ENCODE results near the gene REL.
"Not testable (repeated sequence)": the region's sequence is repeated elsewhere in the genome, so short reads cannot be mapped to it uniquely, and the experiment has no call there.

The REL gene

DNA sequence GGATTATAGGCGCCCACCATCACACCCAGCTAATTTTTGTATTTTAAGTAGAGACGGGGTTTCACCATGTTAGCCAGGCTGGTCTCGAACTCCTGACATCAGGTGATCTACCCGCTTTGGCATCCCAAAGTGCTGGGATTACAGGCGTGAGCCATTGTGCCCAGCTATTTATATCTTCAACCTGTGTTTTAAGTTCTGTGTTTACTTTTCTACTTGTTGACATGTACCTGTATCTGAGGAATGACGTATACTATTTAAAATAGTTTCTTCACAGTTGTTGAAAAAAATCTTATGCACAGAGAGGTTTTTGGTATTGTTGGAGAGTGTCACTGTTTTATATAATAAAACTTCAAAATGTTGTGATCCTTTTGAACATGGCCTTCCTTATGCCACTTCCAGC is 19.9 kb downstream of the REL start:
- not testable (repeated sequence) for DNase-seq; H3K4me2 ChIP-seq (ENCODE audit: low read length); H2AFZ ChIP-seq (ENCODE audit: insufficient read depth, low read length, poor library complexity); H3K27ac ChIP-seq (ENCODE audit: low read depth, low read length); H3K4ac ChIP-seq (ENCODE audit: low read depth, low read length); H3K27me3 ChIP-seq (ENCODE audit: insufficient read depth, low read length); H2AK5ac ChIP-seq (ENCODE audit: low read length); H4K12ac ChIP-seq (ENCODE audit: low read depth, low read length); H4K91ac ChIP-seq (ENCODE audit: low read depth, low read length); H3K79me2 ChIP-seq (ENCODE audit: control insufficient read depth, insufficient read depth, low read length, poor library complexity); H3K4me1 ChIP-seq (ENCODE audit: control insufficient read depth in 1 of 2, insufficient read depth in 2 of 2, low read length in 2 of 2); H3K4me3 ChIP-seq (ENCODE audit: low read depth, low read length); H3K79me1 ChIP-seq (ENCODE audit: low read length); H3K14ac ChIP-seq (ENCODE audit: low read length); H2BK5ac ChIP-seq (ENCODE audit: low read depth, low read length, poor library complexity); H3K18ac ChIP-seq (ENCODE audit: low read length); H2BK12ac ChIP-seq (ENCODE audit: low read length); H3K9me3 ChIP-seq (ENCODE audit: insufficient read depth, low read depth, low read length); H3K9ac ChIP-seq (ENCODE audit: low read length); H2BK120ac ChIP-seq (ENCODE audit: insufficient read depth, low read length, poor library complexity); H3K36me3 ChIP-seq (ENCODE audit: control insufficient read depth in 1 of 2, insufficient read depth in 2 of 2, low read length in 2 of 2); H3K23ac ChIP-seq (ENCODE audit: low read length); H4K8ac ChIP-seq (ENCODE audit: low read depth, low read length)
- no CpG with 5 or more reads among the region's 6 CpGs for WGBS (ENCODE audit: extremely low coverage, insufficient coverage, insufficient read length)

DNA sequence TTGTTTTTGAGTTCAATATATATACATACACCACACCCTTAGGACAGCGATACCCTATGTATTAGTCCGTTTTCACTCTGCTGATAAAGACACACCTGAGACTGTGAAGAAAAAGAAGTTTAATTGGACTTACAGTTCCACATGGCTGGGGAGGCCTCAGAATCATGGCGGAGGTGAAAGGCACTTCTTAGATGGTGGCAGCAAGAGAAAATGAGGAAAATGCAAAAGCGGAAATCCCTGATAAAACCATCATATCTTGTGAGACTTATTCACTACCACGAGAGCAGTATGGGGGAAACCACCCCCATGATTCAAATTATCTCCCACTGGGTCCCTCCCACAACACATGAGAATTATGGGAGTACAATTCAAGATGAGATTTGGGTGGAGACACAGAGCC is 24.5 kb downstream of the REL start:
- H2BK12ac ChIP-seq (ENCODE audit: low read length); H3K4me2 ChIP-seq (ENCODE audit: low read length); H2BK120ac ChIP-seq (ENCODE audit: insufficient read depth, low read length, poor library complexity); H3K9me3 ChIP-seq (ENCODE audit: insufficient read depth, low read depth, low read length); H3K36me3 ChIP-seq (ENCODE audit: control insufficient read depth in 1 of 2, insufficient read depth in 2 of 2, low read length in 2 of 2); H2AK5ac ChIP-seq (ENCODE audit: low read length); H2AFZ ChIP-seq (ENCODE audit: insufficient read depth, low read length, poor library complexity); H3K4ac ChIP-seq (ENCODE audit: low read depth, low read length); H4K12ac ChIP-seq (ENCODE audit: low read depth, low read length); H3K18ac ChIP-seq (ENCODE audit: low read length); H3K14ac ChIP-seq (ENCODE audit: low read length); H3K27me3 ChIP-seq (ENCODE audit: insufficient read depth, low read length); H3K4me1 ChIP-seq (ENCODE audit: control insufficient read depth in 1 of 2, insufficient read depth in 2 of 2, low read length in 2 of 2); DNase-seq; H2BK5ac ChIP-seq (ENCODE audit: low read depth, low read length, poor library complexity); H3K79me1 ChIP-seq (ENCODE audit: low read length); H3K27ac ChIP-seq (ENCODE audit: low read depth, low read length); H4K91ac ChIP-seq (ENCODE audit: low read depth, low read length); H4K8ac ChIP-seq (ENCODE audit: low read depth, low read length); H3K79me2 ChIP-seq (ENCODE audit: control insufficient read depth, insufficient read depth, low read length, poor library complexity); H3K4me3 ChIP-seq (ENCODE audit: low read depth, low read length); H3K23ac ChIP-seq (ENCODE audit: low read length); H3K9ac ChIP-seq (ENCODE audit: low read length): not testable (repeated sequence)
- WGBS (ENCODE audit: extremely low coverage, insufficient coverage, insufficient read length), result no CpG with 5 or more reads among the region's 5 CpGs

DNA sequence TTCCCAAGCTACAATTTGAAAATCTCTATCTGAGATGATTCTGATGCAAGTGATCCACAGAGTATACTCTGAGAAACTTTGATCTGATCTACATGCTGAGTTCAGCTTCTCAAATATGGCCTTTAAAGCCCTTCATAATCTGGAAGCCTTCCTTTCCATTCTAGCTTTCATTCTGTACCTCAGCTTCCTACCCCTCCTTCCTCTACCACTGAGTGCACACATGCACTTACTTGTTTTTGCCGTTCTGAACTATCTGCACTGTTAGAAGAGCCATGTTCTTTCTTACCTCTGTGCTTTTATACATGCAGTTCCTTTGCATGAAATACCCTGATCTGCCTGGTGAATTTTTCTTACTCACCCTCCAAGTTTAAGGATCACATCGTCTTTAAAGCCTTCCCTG is 25.0 kb downstream of the REL start:
- Histone ChIP-seq H3K4me2 (ENCODE audit: low read length) (no peak overlapping the region), H2BK12ac (ENCODE audit: low read length) (no peak overlapping the region), H4K12ac (ENCODE audit: low read depth, low read length) (no peak overlapping the region), H3K79me2 (ENCODE audit: control insufficient read depth, insufficient read depth, low read length, poor library complexity) (no peaks in the 10 kb centered on the region), H3K27ac (ENCODE audit: low read depth, low read length) (no peak overlapping the region), H2BK5ac (ENCODE audit: low read depth, low read length, poor library complexity) (no peak overlapping the region), H3K9me3 (ENCODE audit: insufficient read depth, low read depth, low read length) (no peaks in the 10 kb centered on the region), H3K14ac (ENCODE audit: low read length) (no peak overlapping the region), H2BK120ac (ENCODE audit: insufficient read depth, low read length, poor library complexity) (no peak overlapping the region), H4K8ac (ENCODE audit: low read depth, low read length) (no peak overlapping the region), H3K36me3 (ENCODE audit: control insufficient read depth in 1 of 2, insufficient read depth in 2 of 2, low read length in 2 of 2) (peaks cover 2 to 3% of the 10 kb centered on the region in 2 experiments), H3K18ac (ENCODE audit: low read length) (no peak overlapping the region), H2AFZ (ENCODE audit: insufficient read depth, low read length, poor library complexity) (no peak overlapping the region), H3K4ac (ENCODE audit: low read depth, low read length) (no peak overlapping the region), H3K27me3 (ENCODE audit: insufficient read depth, low read length) (no peaks in the 10 kb centered on the region), H3K79me1 (ENCODE audit: low read length) (no peaks in the 10 kb centered on the region), H3K9ac (ENCODE audit: low read length) (no peak overlapping the region), H2AK5ac (ENCODE audit: low read length) (no peak overlapping the region), H3K4me1 (ENCODE audit: control insufficient read depth in 1 of 2, insufficient read depth in 2 of 2, low read length in 2 of 2) (no peaks in the 10 kb centered on the region), H4K91ac (ENCODE audit: low read depth, low read length) (no peak overlapping the region), H3K4me3 (ENCODE audit: low read depth, low read length) (no peak overlapping the region), H3K23ac (ENCODE audit: low read length) (no peak overlapping the region)
- no CpG with 5 or more reads among the region's 2 CpGs for WGBS (ENCODE audit: extremely low coverage, insufficient coverage, insufficient read length)
- no peak for DNase-seq

DNA sequence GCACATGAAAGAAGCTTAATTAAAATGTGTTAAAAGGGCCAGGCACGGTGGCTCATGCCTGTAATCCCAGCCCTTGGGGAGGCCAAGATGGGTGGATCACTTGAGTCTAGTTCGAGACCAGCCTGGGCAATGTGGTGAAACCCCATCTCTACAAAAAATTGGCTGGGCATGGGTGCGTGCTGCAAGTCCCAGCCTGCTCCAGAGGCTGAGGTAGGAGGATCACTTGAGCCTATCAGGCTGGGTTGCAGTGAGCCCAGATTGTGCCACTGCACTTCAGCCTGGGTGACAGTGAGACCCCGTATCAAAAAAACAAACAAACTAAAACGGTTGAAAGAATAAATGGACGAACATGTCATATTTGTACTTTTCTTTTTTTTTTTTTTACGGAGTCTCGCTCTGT is 26.0 kb downstream of the REL start:
- Histone ChIP-seq H4K91ac (ENCODE audit: low read depth, low read length) (no peak overlapping the region), H3K4ac (ENCODE audit: low read depth, low read length) (no peak overlapping the region), H4K12ac (ENCODE audit: low read depth, low read length) (no peak overlapping the region), H2AFZ (ENCODE audit: insufficient read depth, low read length, poor library complexity) (no peak overlapping the region), H3K4me2 (ENCODE audit: low read length) (no peak overlapping the region), H3K23ac (ENCODE audit: low read length) (no peak overlapping the region), H3K27ac (ENCODE audit: low read depth, low read length) (no peak overlapping the region), H2BK12ac (ENCODE audit: low read length) (no peak overlapping the region), H3K36me3 (ENCODE audit: control insufficient read depth in 1 of 2, insufficient read depth in 2 of 2, low read length in 2 of 2) (peaks cover 2 to 3% of the 10 kb centered on the region in 2 experiments), H2BK120ac (ENCODE audit: insufficient read depth, low read length, poor library complexity) (no peak overlapping the region), H3K9me3 (ENCODE audit: insufficient read depth, low read depth, low read length) (no peaks in the 10 kb centered on the region), H3K4me3 (ENCODE audit: low read depth, low read length) (no peak overlapping the region), H3K9ac (ENCODE audit: low read length) (no peak overlapping the region), H3K79me2 (ENCODE audit: control insufficient read depth, insufficient read depth, low read length, poor library complexity) (no peaks in the 10 kb centered on the region), H2AK5ac (ENCODE audit: low read length) (no peak overlapping the region), H3K79me1 (ENCODE audit: low read length) (no peaks in the 10 kb centered on the region), H3K4me1 (ENCODE audit: control insufficient read depth in 1 of 2, insufficient read depth in 2 of 2, low read length in 2 of 2) (no peaks in the 10 kb centered on the region), H3K27me3 (ENCODE audit: insufficient read depth, low read length) (no peaks in the 10 kb centered on the region), H3K14ac (ENCODE audit: low read length) (no peak overlapping the region), H2BK5ac (ENCODE audit: low read depth, low read length, poor library complexity) (no peak overlapping the region), H4K8ac (ENCODE audit: low read depth, low read length) (no peak overlapping the region), H3K18ac (ENCODE audit: low read length) (no peak overlapping the region)
- DNase-seq, result no peak
- no CpG with 5 or more reads among the region's 8 CpGs for WGBS (ENCODE audit: extremely low coverage, insufficient coverage, insufficient read length)

Measured in trophoblast cell (in vitro differentiated cells and primary cell).